Panc1 (cell line): Measurements from ENCODE around the gene ZNF609. TPM values are rescaled to one million over a fixed set of nuclear protein-coding genes. Genes with fewer than 3 reads are reported as not detected.

Experiments used
- ATAC-seq: fragments of 200-7000 bp; cut with Tn5 transposase; 2 replicates; pipeline ENCODE4 v1.9.1; 2020; ENCODE audit warnings: mild to moderate bottlenecking, moderate library complexity
- BruUV-seq: library from RNA; stranded (reverse); fragments of 400-500 nt; replicated peaks from 2 replicates; lab custom pipeline; 2021; lab: Mats Ljungman, UMichigan
- CTCF ChIA-PET: fragments of 300-600 bp; sonication (Branson Sonifier 250); formaldehyde crosslinking; loops from one replicate; lab custom pipeline; 2022; ENCODE audit warnings: antibody characterized with exemption; lab: Charles Lee
- POLR2A ChIA-PET: fragments of 300-600 bp; sonication (Branson Sonifier 250); formaldehyde crosslinking; loops from one replicate; lab custom pipeline; 2022; ENCODE audit warnings: antibody characterized with exemption; lab: Charles Lee
- DNase-seq: peaks from one replicate; pipeline ENCODE4 v3.0.0-alpha.2; 2010; ENCODE audit warnings: low read depth, low spot score
- H3K27ac ChIP-seq: 2 replicates; pipeline ENCODE4 v1.5.1; 2011; ENCODE audit warnings: mild to moderate bottlenecking, low read length, inconsistent platforms
- H3K27me3 ChIP-seq: fragments of 200-500 bp; sonication (Bioruptor generic); 2 replicates; pipeline ENCODE4 v1.6.0; 2014; ENCODE audit warnings: low read length, inconsistent platforms; ENCODE audit not compliant: control insufficient read depth, insufficient read depth
- H3K36me3 ChIP-seq: fragments of 200-500 bp; sonication (Bioruptor generic); 2 replicates; pipeline ENCODE4 v1.5.1; 2014; ENCODE audit warnings: inconsistent platforms, mild to moderate bottlenecking, low read length, moderate library complexity; ENCODE audit not compliant: control insufficient read depth, insufficient read depth
- H3K4me1 ChIP-seq: 2 replicates; pipeline ENCODE4 v1.5.1; 2011; ENCODE audit warnings: inconsistent platforms, mild to moderate bottlenecking, low read length, moderate library complexity; ENCODE audit not compliant: control insufficient read depth, insufficient read depth
- H3K4me3 ChIP-seq, 2 experiments: 2 replicates each; pipeline ENCODE4 v1.5.1; 2011 to 2012; ENCODE audit warnings: low read depth in 2 of 2, low read length in 2 of 2, mild to moderate bottlenecking in 2 of 2, inconsistent platforms in 1 of 2, moderate library complexity in 1 of 2
- H3K9me3 ChIP-seq: fragments of 200-500 bp; sonication (Bioruptor generic); 2 replicates; pipeline ENCODE4 v1.5.1; 2014; ENCODE audit warnings: low read depth, mild to moderate bottlenecking, inconsistent platforms, low read length, moderate library complexity; ENCODE audit not compliant: control insufficient read depth, insufficient read depth
- CTCF ChIP-seq: fragments of 450-650 bp; IDR thresholded peaks from 2 replicates; pipeline ENCODE4 v1.5.1; 2017; ENCODE audit warnings: mild to moderate bottlenecking
- POLR2AphosphoS5 ChIP-seq: IDR thresholded peaks from 2 replicates; pipeline ENCODE4 v1.6.1; 2012; ENCODE audit warnings: mild to moderate bottlenecking, low read depth, low read length, moderate library complexity
- REST ChIP-seq, 2 experiments: IDR thresholded peaks; 2 replicates each; pipeline ENCODE4 v1.6.1; 2011 to 2012; ENCODE audit warnings: low read depth in 2 of 2, control low read depth in 1 of 2, low read length in 1 of 2, mild to moderate bottlenecking in 1 of 2, moderate library complexity in 1 of 2; ENCODE audit not compliant: insufficient read depth in 1 of 2
- SIN3A ChIP-seq: IDR thresholded peaks from 2 replicates; pipeline ENCODE4 v1.6.1; 2012; ENCODE audit warnings: low read depth, mild to moderate bottlenecking, low read length, moderate library complexity, borderline replicate concordance; ENCODE audit not compliant: insufficient read depth
- TCF7L2 ChIP-seq: IDR thresholded peaks from 2 replicates; pipeline ENCODE4 v1.6.1; 2011; ENCODE audit warnings: mild to moderate bottlenecking, low read depth, low read length, inconsistent platforms
- in situ Hi-C: cut with HindIII; loops from 2 replicates; pipeline ENCODE4 v1.10.0; 2016; ENCODE audit warnings: low sequenced_read_pairs, low pct_unique_long_range_greater_than_20kb
- intact Hi-C: fragments of 100-400 bp; cut with micrococcal nuclease; formaldehyde crosslinking; loops from one replicate; pipeline ENCODE4 v1.10.0; 2022; ENCODE audit not compliant: unreplicated experiment
- total RNA-seq: library from RNA; stranded (reverse); gene quantifications from one replicate; pipeline ENCODE4 v1.2.1, GENCODE V29; 2021; ENCODE audit not compliant: unreplicated experiment

Gene ZNF609
- total RNA-seq, 1 experiment from 2014 or later = 47.2 TPM

DNA sequence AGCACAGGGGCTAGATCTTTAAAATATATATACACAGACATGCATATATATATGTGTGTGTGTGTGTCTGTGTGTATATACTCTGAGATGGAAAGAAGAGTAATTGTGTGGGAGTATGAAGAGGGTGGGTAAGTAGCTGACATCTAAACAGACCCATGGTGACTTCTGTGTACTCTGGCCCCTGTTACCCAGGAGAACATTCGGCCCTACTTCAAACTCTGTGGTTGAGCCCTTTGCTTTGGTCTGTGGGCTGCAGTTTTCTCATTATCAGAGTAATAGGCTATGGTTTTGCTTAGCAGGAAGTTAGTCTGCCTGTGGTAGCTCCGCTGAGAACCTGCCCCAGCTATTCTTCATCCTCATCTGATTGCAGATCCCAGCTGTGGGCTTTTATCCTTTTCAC lies 173.6 kb downstream of the ZNF609 start:
- peaks cover 6% of the 10 kb centered on the region; the same call in 1 of the 2 replicates for H3K9me3 ChIP-seq
- H3K36me3 ChIP-seq = no peaks in the 10 kb centered on the region
- H3K27ac ChIP-seq = no peak overlapping the region
- peaks cover 7% of the 10 kb centered on the region; the same call in 1 of the 2 replicates for H3K4me1 ChIP-seq
- CTCF ChIA-PET = no interaction called here
- intact Hi-C loops = no loop called here
- TF ChIP-seq REST (IDR thresholded peaks at IDR 0.05; ENCODE audit: insufficient read depth in 1 of 2, low read depth in 2 of 2, low read length in 1 of 2) (no peak), SIN3A (no peak), CTCF (no peak), POLR2AphosphoS5 (no peak), TCF7L2 (no peak)
- no peak for ATAC-seq
- in situ Hi-C loops = no loop called here
- no peak overlapping the region for H3K4me3 ChIP-seq
- POLR2A ChIA-PET = interaction anchor here (0.7 kb wide), 1 partner anchor 9 kb away, joined by 4 read pairs; no protein-coding TSS in a partner anchor
- no TSS peak for BruUV-seq
- no peak for DNase-seq
- no peaks in the 10 kb centered on the region for H3K27me3 ChIP-seq

DNA sequence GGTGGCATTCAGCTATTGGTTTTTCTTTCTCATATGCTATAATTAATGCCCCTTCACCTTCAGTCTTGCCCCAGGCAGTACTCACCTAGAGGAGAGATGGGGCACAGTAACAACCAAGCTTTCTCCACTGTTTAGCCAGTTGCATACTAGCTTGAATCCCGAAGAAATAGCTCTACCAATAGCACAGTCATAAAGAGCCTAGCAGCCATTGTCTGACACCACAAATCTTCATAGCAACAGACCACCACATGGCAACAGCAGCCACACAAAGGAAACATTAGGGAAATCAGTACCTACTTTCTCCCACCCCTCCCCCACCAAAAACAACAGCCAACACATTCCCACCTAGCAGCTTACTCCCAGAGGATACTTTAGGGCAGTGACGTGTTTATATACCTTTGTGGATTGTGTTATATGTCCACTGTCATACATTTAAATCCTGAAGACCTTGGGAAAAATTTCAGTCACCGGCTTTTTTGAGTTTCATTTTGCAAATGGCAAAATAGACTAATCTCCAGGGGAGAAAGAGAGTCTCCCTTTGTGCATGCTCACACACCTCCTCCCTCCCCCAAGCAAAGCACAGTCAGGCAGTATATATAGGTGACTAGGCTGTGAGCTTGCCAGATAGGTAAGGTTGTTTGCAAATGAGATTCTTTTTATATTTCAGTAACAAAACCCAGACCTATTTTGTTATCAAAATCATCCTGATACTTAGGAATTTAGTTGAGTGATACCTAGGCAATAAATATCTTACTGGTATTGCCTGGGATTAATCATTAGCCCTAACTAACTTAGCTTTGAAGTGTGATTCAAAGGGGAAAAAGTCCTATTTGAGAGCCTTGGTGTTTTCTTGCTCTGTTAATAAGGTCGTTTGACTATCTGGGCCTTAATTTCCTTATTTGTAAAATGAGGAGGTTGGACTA lies 174.5 kb downstream of the ZNF609 start:
- no peak for ATAC-seq

More for the DNA sequence above, 174.5 kb downstream of the ZNF609 start:
- no peak for DNase-seq
- no TSS peak for BruUV-seq
- ChIA-PET CTCF (no interaction called here), POLR2A (interaction anchor here (0.6 to 0.7 kb wide), 2 partner anchors 8 to 12 kb away, joined by 4 to 5 read pairs; no protein-coding TSS in a partner anchor)
- peaks cover 7% of the 10 kb centered on the region; the same call in 1 of the 2 replicates for H3K4me1 ChIP-seq
- in situ Hi-C loops = no loop called here
- H3K4me3 ChIP-seq = no peak overlapping the region
- no peak overlapping the region for H3K27ac ChIP-seq
- peaks cover 6% of the 10 kb centered on the region; the same call in 1 of the 2 replicates for H3K9me3 ChIP-seq
- TF ChIP-seq SIN3A = no peak
- no peak for TF ChIP-seq CTCF
- no peak for TF ChIP-seq POLR2AphosphoS5
- TF ChIP-seq REST (IDR thresholded peaks at IDR 0.05; ENCODE audit: insufficient read depth in 1 of 2, low read depth in 2 of 2, low read length in 1 of 2) = no peak
- no peak for TF ChIP-seq TCF7L2
- no peaks in the 10 kb centered on the region for H3K36me3 ChIP-seq
- intact Hi-C loops = no loop called here
- no peaks in the 10 kb centered on the region for H3K27me3 ChIP-seq
